NCI-H748 (cell line): ENCODE measurements around the gene FGF1.

Experiments used
- DNase-seq: peaks from one replicate; lab custom pipeline; 2025; ENCODE audit not compliant: unreplicated experiment; lab: John Stamatoyannopoulos, UW

FGF1 gene

DNA sequence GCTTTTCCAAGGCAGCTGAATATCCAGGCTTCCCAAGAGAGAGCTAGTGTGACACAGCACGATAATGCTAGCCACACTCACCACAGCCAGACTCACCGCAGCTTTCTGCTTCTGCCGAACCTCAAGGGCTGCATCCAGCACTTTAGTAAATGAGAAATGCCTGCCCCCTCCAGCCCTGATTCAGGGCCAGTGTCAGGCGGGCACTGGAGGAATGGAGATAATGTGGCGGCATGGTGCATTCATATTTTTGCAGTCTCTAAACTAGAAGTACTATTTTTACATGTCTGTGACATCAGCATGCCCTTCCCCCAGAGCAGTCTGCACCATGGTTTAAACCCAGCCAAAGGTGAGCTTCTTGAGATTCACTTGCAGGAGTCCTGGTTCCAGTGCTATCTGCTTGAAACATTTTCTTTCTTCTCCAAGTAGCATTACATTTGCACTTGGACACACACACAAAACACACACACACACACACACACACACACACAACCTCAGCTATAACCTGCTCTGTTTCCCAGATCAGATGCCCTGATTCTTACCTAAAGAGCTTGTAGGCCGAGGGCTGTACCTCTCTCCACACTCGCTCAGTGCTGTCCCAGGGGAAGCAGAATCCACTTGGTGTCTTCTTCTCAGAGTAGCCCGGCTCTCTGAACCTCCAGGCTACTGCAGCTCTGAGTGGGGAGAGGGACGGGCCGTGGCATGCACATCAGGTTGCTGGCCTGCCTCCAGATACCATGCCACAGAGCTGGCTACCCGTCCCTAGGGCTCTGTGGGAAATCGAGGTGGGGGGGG, at the start of gene FGF1:
FGF1 (minus strand) TSS at position 673 of the 792 bp plus-strand sequence. CDS start 71,963 bp downstream, outside the sequence.
- DNase-seq: no peak

DNA sequence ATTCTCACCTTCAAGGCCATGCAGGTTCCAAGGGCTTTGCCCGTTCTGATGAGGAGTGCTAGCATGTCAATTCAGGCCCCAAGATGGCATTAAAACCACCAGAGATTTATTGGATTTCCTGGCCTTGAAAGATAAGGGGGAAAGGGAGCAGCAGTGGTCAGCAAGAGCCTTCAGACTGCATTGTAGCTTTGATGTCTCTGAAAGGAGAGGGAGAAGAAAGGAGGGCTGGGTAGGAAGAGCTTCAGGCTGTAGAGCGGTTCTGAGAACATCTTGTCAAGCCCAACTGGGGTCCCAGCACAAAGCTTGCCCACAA, 41.8 kb upstream of the FGF1 start:
- no peak for DNase-seq

DNA sequence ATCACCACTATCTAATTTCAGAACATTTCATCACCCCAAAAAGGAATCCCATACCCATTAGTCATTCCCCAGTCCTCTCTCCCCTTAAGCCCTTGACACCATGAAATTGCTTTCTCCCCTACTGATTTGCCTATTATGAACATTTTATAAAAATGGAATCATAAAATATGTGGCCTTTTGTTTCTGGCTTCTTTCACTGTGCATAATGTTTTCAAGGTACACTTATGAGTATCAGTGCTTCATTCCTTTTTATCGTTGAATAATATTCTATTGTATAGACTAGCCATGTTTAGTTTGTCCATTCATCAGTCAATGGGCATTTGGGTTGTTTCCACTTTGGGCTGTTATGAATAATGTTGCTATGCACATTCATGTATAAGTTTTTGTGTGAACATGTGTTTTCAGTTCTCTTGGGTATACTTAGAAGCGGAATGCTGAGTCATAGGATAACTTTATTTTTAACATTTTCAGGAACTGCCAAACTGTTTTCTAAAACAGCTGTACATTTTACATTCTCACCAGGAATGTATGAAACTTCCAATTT, 40.4 kb upstream of the FGF1 start:
- no peak for DNase-seq

DNA sequence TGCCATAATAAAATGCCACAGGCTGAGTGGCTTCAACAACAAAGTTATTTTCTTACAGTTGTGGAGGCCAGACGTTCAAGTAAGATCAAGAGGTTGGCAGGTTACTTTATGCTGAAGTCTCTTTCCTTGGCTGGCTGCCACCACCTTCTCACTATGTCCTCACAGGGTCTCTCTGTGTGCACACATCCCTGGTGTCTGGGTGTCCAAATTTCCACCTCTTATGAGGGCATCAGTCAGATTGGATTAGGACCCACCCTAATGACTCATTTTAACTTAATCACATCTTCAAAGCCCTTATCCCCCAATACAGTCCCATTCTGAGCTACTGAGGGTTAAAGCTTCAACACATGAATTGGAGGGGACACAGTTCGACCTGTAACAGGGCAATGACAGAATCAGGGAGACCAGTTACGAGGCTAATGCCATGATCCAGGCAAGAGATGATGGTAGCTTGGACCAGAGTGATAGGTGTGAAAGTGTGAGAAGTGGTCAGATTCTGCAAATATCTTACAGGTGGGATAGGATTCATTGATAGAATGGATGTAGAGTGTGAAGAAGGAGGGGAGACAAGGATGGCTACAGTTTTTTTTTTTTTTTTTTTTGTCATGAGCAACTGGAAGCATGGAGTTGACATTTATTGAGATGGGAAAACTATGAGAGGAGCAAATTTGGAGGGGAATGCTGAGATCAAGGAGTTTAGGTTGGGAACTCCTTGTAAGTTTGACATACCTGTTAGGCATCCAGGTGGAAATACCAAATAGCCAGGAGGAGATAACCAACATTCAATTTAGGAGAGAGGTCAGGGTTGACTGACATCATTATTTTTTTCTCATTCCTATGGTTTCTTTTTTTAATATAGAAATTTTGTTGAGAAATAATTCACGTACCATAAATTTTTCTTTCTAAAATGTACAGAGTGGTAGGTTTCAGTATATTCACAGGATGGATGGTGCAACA, 39.6 kb upstream of the FGF1 start:
- no peak for DNase-seq

DNA sequence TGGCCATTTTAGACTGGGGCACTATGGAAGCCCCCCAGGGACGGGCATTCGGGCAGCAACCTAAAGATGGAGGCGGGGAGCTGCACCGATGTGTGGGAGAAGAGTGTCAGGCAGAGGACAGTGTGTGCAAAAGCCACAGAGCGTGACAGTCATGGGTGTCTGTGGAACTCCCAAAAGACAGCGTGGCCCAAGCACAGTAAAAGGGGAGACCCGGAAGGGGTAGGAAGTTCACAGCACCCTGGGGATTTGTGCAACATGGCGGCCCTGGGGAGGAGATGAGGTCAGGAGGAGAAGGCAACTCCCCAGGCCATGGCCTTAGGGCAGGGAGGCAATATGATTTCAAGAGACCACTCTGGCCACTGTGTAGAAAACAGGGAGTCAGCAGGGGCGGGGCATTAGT, 38.9 kb upstream of the FGF1 start:
- DNase-seq: no peak

DNA sequence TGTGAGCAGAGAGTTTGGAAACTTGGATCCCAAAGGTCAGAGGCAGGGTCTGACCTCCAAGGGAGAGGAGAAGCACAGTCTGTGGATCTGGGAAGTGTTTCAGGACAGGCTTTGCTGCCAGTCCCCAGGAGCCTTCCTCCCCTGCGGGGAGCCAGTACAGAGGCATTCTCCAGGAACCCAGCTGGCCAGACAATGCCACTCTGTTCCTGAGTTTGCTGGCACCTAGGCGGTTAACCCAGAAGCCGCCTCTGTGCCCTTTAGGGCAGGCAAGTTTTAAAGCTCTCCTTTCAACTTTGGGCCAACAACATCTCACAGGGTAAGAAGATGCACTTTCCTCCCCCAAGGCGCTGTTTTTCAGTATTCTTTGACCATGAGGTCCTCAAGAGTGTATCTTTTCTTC, 37.0 kb upstream of the FGF1 start:
- no peak for DNase-seq

DNA sequence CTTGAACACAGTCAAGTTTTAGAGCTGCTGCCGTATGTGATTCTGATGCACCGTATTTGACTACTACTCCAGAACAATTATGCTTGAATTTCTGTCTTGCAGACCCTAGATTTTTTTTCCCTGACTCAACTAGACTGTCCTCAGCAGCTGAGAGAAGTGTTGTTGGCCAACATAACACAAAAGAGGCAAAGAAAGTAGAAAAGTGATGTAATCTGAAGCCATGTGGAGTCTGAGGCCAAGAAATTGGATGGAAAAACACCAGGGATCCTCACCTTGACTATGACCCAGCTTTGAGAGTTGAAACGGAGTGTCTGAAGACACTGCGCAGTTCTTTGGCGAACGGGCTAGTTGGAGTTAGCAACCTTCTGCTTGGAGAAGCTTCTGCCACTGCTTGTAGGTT, 36.3 kb upstream of the FGF1 start:
- no peak for DNase-seq

DNA sequence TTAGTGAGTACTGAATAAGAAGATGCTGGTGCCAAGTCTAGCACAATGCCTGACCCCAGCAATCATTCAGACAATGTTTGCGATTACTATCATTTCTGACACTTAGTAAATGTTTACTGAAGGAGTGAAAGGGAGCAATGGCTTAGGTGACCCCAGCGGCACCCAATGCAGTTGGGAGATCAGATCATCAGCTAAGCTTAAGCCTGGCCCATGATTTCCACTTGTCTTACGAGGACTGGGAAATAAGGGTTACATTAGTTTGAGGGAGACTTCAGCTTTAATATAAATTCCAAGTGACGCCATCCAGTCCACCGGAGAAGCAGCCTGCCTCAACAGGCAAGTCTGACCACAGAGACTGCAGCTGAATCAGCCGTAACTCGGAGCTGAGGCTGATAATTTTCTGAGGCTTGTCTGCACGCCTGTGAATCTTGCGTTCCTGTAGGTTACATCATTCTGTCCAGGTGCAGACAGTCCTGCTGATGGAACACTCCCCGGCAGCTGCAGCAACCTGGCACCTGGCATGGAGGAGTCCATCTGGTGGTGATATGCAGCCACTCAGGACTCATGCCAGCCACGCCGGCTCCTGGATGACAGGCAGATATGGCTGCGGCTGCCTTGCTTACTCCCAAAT, 34.9 kb upstream of the FGF1 start:
- DNase-seq: peak; percentile 91

DNA sequence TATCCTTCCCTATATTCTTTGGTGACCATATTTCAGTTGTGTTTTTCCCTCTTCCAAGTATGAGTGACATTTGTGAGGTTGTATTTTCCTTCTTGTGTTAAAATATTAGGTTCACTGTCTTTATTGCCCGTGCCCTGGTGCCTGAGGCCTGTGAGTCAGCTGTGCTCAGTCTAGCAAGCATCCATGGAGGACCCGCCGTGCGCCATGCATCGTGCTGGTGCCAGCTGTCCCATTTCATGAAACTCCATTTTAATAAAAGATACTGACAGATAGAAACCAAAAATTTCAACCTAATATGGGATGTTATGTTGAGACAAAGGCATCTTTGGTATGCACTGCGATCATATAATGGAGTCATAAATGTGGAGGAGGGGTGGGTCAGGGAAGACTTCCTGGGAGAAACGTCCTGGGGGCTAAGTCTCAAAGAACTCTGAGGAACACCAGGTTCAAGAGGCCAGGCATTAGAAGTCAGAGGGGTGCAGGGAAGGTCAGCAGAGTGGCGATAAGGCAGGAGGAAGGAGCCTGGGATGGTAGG, 34.0 kb upstream of the FGF1 start:
- no peak for DNase-seq

DNA sequence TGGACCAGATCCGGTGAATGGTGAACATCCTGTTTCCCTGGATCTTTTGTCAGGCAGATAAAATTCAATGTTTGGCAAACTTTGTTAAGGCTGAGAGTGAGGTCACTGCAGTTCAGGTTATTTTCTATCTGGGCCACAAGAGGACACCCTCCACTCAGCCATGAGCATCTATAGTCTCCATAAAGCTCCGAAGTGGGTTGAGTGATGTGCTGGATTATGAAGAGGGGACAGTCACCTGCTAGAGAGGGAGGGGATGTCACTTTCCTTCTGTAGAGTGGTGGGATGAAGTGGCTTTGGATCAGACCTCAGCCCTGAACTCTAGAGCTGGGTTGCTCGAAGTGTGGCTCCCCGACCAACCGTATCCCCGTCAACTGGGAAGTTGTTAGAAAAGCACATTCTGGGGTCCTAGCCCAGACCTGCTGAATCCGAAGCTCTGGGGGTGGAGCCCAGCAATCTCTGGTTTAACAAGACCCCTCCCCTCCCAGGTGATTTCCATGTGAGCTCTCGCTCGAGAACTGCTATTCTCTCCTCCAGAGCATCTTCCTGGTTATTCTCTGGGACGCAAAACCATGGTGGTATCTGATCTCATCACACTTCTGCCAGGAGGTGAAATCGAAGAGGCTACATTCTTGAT, 31.8 kb upstream of the FGF1 start:
- peak; percentile 39 for DNase-seq

DNA sequence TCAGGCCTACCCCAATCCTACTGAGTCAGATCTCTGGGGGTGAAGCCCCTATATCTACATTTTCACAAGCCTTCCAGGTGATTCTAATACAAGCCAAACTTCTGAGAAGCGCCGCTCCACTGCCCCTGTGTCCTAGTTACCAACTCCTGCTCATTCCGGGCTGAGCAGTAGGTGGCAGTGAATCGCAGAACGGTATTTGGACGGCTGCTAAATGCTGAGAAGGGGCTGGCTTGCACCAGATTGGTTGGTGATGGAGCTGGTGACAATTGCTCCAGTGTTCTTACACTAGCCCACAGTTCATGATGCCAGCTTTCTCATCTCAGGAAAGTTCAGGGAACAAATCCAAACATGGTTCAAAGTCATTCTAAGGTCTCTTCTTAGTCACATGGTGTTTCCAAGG, 31.1 kb upstream of the FGF1 start:
- peak; percentile 59 for DNase-seq

DNA sequence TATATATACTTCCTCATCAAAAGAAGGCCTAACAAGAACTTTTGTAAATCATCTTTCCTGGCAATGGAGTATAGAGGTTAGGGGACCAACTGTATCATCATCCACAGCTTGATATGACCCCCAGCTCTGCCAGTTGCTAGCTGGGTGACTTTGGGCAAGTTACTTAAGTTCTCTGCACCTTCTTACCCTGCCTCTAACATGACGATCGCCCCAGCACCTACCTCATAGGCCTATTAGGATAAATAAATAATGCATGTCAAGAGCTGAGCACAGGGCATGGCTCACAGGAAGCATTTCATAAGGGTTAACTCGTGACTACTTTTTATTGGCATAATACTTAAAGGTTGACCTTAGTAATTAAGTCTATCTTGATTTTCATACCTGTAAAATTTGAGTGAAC, 29.4 kb upstream of the FGF1 start:
- DNase-seq: no peak

DNA sequence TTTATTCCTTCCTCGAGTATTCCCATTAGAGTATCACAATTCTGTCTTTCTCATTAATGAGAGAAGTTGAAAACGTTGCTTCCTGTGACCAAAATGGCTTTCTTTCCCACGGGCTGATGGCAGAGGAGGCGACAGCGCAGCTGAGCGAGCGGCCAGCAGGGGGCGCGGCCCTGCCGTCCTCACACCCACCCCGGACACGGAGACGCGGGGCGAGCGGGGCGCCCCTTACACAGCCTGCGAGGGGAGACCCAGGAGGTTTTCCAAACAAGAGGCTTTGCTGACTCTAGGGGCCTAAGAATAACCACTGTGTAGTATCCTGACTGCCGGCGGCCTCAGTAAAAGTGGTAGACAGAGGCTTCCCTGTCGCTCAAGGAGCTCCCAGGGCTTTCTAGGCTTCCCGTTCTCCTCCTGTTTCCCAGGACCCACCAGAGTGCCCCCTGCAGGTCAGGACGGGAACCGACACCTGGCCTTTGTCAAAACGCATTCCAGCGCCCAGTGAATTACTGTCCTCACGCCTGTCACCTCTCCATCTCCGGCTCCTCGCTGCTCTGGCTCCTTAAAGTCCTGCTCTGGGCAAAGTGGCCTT, 27.3 kb upstream of the FGF1 start:
- DNase-seq: peak; percentile 85

DNA sequence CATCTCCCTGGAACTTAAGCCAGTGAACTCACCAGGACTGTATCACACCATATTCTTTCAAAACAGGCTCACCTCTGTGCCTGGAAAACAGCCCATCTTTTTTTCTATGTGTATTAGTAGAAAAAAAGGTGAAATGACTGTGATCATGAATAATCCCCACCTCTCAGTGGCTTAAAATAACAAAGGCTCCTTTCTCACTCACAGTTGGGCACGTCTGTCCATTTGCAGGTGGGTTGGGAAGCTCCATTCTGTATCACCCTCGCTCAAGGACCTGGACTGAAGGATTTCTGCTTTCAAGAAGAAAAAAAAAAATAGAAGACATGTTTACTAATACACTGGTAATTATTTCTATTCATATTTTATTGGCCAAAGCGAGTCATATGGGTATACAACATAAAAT, 17.3 kb upstream of the FGF1 start:
- no peak for DNase-seq

DNA sequence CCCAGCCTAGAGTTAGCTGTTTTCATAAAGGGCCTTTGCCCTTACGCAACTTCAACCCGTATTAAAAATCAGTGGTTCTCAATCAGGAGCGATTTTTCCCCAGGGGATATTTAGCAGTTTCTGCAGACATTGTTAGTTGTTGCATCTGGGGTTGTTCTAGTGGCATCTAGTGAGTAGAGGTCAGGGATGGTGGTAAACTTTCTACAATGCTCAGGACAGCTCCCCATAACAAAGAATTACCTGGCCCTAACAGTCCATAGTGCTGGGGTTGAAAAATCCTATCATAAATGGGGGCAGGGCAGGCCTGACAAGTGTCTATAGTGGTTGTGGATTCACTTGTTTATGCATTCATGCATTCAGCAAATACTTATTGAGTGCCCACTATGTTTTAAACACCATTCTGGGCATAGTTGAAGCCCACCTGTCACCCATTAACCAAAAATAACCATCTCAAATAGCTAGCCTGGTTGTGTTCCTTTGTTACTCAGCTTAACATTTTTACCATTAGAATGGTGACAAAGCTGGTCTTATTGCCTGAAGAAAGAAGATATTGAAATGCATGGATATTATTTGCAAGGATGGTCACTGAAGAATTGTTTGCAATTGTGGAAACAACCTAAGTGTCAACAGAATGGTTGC, 15.9 kb upstream of the FGF1 start:
- DNase-seq: no peak

DNA sequence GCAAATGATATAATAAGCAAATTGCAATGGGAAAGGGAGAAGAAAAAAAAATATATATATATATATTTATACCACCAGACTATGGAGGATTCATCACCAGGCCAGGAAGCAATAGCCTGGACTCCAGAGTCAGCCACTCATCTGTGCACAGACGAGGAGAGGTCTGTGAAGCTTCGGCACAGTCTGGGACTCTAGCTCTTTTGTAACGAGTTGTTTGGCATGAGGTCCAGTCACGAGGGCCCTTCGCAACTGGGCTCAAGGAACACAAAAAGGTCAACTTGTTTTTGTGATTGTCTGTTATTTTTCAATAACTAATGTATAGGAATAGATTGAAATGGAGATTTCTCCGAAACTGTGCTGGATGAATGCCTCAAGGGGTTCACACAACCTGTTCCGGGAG, 14.7 kb upstream of the FGF1 start:
- DNase-seq: no peak

DNA sequence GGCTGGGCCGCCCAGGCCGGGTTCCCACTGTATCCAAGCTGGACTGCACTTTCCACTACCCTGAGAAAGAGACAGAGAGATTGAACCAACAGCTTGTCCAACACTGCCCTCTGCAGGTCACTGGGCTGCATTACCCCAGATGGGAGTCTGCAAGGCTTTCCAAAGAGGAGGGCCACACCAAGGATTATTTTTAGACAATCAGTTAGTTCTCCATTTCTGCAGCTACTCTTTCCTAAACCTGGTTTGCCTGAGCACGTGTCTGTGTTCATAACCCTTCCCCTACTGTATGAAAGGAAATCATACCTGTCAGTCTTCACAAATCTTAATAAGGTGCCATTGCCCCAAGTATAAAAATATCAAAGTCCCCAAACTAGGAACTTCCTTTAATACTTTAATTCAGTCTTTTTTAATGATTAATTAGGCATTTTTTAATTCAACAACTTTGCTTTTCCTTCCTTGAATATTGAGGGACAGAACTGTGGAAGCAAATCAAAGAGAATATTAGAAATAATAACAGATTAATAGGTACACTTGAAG, 13.4 kb upstream of the FGF1 start:
- DNase-seq: peak; percentile 70

DNA sequence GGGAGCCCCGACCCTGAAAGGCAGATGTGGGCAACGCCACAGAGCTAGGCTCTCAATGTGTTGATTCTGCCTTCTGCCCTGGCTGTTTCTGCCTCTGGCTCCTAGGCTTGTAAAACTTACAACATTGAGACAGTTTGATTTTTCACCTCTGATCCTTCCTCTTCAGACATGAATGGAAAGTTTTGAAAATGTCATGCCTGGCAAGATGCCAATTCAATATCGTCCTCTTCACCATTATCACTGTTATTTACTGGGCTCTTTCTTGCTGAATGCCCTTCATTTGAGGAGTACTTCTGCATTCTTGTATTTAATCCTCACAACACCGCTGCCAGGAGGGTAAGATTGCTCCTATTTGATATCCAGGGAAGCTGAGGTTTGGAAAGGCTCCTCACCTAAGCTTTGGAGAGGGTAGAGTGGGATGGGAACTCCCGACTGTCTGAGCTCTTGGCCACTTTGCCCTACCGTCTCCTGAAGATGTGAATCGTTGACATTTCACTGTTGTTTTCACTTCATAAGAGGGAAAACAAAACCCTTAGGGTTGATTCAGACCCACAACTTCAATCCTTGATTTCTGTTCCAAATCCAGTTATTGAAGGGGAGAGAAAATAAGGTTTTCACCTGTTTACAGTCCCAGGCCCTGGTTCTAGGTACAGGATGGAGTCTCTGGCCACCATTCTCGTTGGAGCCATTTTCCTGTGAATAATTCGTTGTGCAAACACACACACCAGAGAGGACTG, 12.7 kb upstream of the FGF1 start:
- no peak for DNase-seq
